ENCODE results near the gene CPSF2.
"Not testable (repeated sequence)": the region's sequence is repeated elsewhere in the genome, so short reads cannot be mapped to it uniquely, and the experiment has no call there.

GRCh38 chr14:92179178-92179577 lies 57.4 kb downstream of the CPSF2 start:
- TF ChIP-seq POLR2A, CTCF (IDR thresholded peaks at IDR 0.05): not testable (repeated sequence)
